ENCODE measurements around the gene TIMM44.
"Not testable (repeated sequence)": the region's sequence is repeated elsewhere in the genome, so short reads cannot be mapped to it uniquely, and the experiment has no call there.

The TIMM44 gene

DNA sequence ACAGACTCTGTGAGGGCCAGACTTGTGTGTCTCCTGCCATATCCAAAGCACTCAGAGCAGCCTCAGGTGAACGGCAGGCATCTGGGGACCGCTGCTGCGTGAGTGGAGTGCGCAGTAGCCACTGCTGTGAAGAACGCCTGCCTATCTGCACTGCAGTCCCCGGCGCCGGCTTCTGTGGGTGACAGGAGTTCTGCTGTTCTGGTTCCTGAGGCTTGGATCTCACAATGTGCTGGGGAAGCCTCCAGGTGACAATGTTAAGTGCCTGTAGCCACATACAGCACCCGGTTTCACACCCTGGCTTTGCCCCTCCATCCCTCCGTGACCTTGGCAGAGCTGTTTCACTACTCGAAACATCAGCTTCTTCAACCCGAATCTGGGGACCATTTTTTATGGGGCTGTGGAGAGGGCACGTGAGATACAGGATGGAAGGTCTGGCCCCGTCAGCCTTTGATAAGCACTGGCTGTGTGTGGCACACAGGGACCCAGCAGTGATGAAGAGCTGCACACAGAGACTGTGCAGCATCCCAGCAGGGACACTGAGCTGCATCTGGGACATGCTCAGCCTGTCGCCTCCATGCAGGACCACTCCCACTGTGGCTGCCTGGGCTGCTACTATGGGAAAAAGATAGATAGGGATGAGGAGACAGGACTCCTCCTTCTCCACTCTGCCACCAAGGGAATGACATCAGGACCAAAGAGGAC lies 33.7 kb upstream of the TIMM44 start:
- in situ Hi-C loops (cut with HindIII; ENCODE audit: low sequenced_read_pairs) = no loop called here

DNA sequence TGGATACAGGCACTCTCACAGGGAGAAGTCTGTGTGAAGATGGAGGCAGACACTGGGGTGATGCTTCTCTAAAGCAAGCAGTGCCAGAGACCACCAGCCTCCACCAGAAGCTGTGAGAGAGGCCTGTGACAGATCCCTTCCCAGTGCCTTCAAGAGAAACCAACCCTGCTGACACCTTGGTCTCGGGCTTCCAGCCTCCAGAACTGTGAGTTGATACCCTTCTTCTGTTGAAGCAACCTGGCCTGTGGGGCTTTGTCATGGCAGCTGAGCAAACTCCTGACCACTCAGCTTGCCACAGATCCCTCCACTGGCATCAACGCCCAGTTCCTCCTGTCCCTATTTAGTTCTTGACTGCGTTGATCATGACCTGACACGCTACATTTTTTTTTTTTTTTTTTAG lies 33.0 kb upstream of the TIMM44 start:
- in situ Hi-C loops (cut with HindIII; ENCODE audit: low sequenced_read_pairs) = no loop called here

- in situ Hi-C loops (cut with HindIII; ENCODE audit: low sequenced_read_pairs) = no loop called here
Observed at GRCh38 chr19:7975037-7975436, 31.6 kb upstream of the TIMM44 start.

- in situ Hi-C loops (cut with HindIII; ENCODE audit: low sequenced_read_pairs) = no loop called here
Observed at GRCh38 chr19:7973883-7974282, 30.4 kb upstream of the TIMM44 start.

DNA sequence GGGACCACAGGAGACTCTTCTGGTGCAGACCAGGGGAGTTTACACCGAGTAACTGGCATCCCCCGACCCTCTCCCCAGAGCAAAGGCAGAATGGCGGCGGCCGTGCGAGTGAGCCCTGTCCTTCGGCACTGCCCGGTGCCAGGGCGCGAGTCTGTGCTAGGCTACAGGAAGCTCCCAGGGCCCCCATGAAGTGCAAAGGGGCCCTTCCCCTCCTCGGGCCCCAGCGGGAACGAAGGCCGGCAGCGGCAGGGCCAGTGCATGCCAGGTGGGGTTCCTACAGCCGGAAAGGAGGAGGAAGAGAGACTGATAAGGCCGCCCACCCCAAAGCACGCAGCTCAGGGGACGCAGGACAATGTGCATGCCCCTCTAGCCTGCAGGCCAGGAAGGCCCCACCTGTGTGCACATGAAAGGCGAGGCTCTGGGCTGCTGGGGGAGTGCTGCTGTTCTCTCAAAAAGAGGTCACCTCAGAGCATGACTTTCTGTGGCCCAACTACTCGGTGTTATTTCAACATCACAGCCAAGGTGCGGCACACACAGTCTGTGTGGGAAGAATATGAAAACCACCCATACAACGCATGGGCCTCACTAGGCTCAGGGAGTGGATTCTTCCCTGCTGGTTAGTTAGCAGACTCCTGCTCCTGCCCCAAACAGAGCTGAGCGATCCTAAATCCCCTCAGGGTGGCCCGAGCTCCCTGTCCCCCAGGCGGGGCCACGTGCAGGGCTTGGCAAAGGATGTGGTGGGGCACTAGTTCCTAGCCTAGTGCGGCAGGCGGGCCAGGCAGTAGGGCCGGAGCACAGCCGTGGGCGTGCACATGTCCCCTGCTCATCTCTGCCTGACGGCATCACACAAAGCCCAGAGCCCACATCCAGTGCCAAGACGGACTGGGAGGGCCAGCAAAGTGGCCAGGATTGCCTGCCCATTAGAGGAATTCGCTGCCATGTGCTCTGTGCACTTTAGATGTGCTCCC lies 28.4 kb upstream of the TIMM44 start:
- in situ Hi-C loops (cut with HindIII; ENCODE audit: low sequenced_read_pairs) = no loop called here

GRCh38 chr19:7970716-7971448 lies 27.4 kb upstream of the TIMM44 start:
- in situ Hi-C loops (cut with HindIII; ENCODE audit: low sequenced_read_pairs) = no loop called here

DNA sequence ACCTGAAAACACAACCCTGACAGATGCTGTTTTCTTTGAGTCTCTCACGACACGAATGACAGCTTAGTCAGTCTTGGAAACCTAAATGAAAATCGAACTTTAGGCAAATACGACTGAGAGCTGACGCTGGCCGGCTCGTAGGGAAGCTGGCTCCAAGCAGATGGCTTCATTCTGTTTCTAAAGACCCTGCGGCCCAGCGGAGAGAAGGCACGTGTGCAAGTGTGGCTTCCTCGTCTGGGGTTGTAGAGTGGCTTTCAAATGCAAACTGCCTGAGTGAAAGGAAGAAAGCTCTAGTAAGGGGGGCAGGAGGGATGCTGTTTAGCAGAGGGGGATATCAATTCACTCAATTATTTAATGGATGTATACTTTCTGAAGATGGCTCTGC lies 26.1 kb upstream of the TIMM44 start:
- in situ Hi-C loops (cut with HindIII; ENCODE audit: low sequenced_read_pairs) = no loop called here

- in situ Hi-C loops (cut with HindIII; ENCODE audit: low sequenced_read_pairs) = no loop called here
Observed at GRCh38 chr19:7968796-7969554, 25.5 kb upstream of the TIMM44 start.

- in situ Hi-C loops (cut with HindIII; ENCODE audit: low sequenced_read_pairs) = no loop called here
Observed at GRCh38 chr19:7968008-7968795, 24.7 kb upstream of the TIMM44 start.

DNA sequence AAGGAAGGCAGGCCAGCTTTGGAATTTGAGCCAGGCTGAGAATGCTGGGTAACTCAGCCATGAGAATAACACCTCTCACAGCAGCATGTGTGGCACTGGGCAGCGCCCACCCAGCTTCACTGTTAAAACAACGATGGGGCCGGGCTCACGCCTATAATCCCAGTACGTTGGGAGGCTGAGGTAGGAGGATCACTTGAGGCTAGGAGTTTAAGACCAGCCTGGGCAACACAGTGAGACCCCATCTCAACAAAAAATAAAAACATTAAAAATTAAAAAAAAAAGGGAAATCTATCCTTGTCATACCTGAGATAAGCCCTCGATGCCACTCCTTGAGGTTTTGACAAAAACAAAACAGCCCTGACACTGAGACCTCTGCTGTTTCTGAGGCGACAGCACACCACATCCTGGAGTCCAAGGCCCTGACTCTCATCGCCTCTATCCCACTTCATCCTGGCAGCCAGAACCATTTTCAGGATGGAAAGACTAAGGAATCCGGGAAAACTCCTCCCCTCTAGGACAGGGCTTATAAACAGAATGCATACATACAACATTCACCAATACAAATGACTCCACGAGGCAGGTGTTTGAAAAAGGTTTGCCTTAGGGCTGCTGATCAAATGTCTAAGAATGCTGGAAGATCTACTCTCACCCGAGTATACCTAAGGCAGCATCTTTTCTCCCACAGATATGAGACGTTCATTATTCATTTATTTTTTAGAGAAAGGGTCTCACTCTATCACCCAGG lies 22.6 kb upstream of the TIMM44 start:
- in situ Hi-C loops (cut with HindIII; ENCODE audit: low sequenced_read_pairs) = no loop called here

- in situ Hi-C loops (cut with HindIII; ENCODE audit: low sequenced_read_pairs) = no loop called here
Observed at GRCh38 chr19:7965259-7965841, 21.9 kb upstream of the TIMM44 start.

DNA sequence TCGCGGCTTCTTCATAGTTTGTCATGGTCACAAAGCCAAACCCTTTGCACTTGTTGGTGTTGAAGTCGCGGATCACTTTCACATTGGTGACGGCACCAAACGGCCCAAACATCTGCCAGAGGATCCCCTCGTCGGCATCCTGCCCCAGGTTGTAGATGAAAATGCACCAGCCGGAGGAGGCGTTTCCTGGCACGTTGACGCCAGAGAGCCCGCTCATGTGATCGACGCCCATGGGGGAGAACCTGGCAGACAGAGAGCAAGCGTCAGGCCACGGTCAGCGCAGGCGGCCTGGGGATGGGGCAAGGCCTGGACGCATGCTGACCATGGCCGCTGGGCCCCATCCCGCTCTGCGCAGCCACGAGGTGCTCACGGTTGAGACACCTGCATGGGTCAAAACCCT lies 20.1 kb upstream of the TIMM44 start:
- in situ Hi-C loops (cut with HindIII; ENCODE audit: low sequenced_read_pairs) = no loop called here

GRCh38 chr19:7962644-7963268 lies 19.3 kb upstream of the TIMM44 start:
- in situ Hi-C loops (cut with HindIII; ENCODE audit: low sequenced_read_pairs) = no loop called here

- in situ Hi-C loops (cut with HindIII; ENCODE audit: low sequenced_read_pairs) = no loop called here
Observed at GRCh38 chr19:7961920-7962626, 18.6 kb upstream of the TIMM44 start.

GRCh38 chr19:7961082-7961481 lies 17.6 kb upstream of the TIMM44 start:
- in situ Hi-C loops (cut with HindIII; ENCODE audit: low sequenced_read_pairs) = not testable (repeated sequence)

GRCh38 chr19:7959211-7959610 lies 15.7 kb upstream of the TIMM44 start:
- in situ Hi-C loops (cut with HindIII; ENCODE audit: low sequenced_read_pairs) = no loop called here

GRCh38 chr19:7955696-7956095 lies 12.2 kb upstream of the TIMM44 start:
- in situ Hi-C loops (cut with HindIII; ENCODE audit: low sequenced_read_pairs) = no loop called here

- in situ Hi-C loops (cut with HindIII; ENCODE audit: low sequenced_read_pairs) = no loop called here
Observed at GRCh38 chr19:7953576-7953975, 10.1 kb upstream of the TIMM44 start.
